LNCaP clone FGC (cell line): ENCODE results near the gene IGSF22.

ENCODE experiments used
- DNase-seq: peaks from one replicate; pipeline ENCODE4 v3.0.0-alpha.2; 2011; ENCODE audit warnings: low read depth
- H3K4me3 ChIP-seq: 2 replicates; pipeline ENCODE4 v1.5.1; 2011; ENCODE audit warnings: mild to moderate bottlenecking, low read depth, low read length, control low read depth
- CTCF ChIP-seq: IDR thresholded peaks from 2 replicates; pipeline ENCODE4 v1.5.1; 2012; ENCODE audit warnings: mild to moderate bottlenecking; ENCODE audit not compliant: control insufficient read depth, insufficient read depth; ENCODE audit errors: extremely low read depth

Gene IGSF22

GRCh38 chr11:18770479-18771125 is 44.6 kb upstream of the IGSF22 start:
- TF ChIP-seq CTCF, result no peak
- no peak overlapping the region for H3K4me3 ChIP-seq
- DNase-seq, result no peak

- no peak for DNase-seq
- no peak for TF ChIP-seq CTCF
- H3K4me3 ChIP-seq, result no peak overlapping the region
Observed at GRCh38 chr11:18769802-18770456, 43.9 kb upstream of the IGSF22 start.

- DNase-seq, result no peak
- no peak overlapping the region for H3K4me3 ChIP-seq
- TF ChIP-seq CTCF, result no peak
Observed at GRCh38 chr11:18768978-18769377, 43.0 kb upstream of the IGSF22 start.

- no peak for DNase-seq
- H3K4me3 ChIP-seq, result no peak overlapping the region
- no peak for TF ChIP-seq CTCF
Observed at GRCh38 chr11:18768472-18768901, 42.5 kb upstream of the IGSF22 start.

- DNase-seq, result no peak
- TF ChIP-seq CTCF, result no peak
- no peak overlapping the region for H3K4me3 ChIP-seq
Observed at GRCh38 chr11:18766015-18766414, 40.0 kb upstream of the IGSF22 start.

GRCh38 chr11:18765554-18765953 is 39.6 kb upstream of the IGSF22 start:
- no peak for TF ChIP-seq CTCF
- no peak overlapping the region for H3K4me3 ChIP-seq
- no peak for DNase-seq

- no peak for TF ChIP-seq CTCF
- H3K4me3 ChIP-seq, result no peak overlapping the region
- DNase-seq, result no peak
Observed at GRCh38 chr11:18761741-18762140, 35.8 kb upstream of the IGSF22 start.
